Keratinocyte (primary cell): ENCODE measurements around the gene C16orf54. TPM values are rescaled to one million over a fixed set of nuclear protein-coding genes. Genes with fewer than 3 reads are reported as not detected.

ENCODE experiments used
- DNase-seq: peaks from one replicate; pipeline ENCODE4 v3.0.0-alpha.2; 2011; ENCODE audit warnings: low read depth, missing footprints, low spot score
- FAIRE-seq: peaks from 2 replicates; lab custom pipeline; 2011; peaks lifted over from hg19 to GRCh38; lab: Jason Lieb, UNC
- H2AFZ ChIP-seq: 2 replicates; pipeline ENCODE4 v1.6.0; 2012; ENCODE audit warnings: low read length, control low read depth, inconsistent platforms; ENCODE audit not compliant: control insufficient read depth
- H3K27ac ChIP-seq: 2 replicates; pipeline ENCODE4 v1.5.1; 2011; ENCODE audit warnings: low read length; ENCODE audit not compliant: control insufficient read depth, insufficient read depth
- H3K27me3 ChIP-seq: 3 replicates; pipeline ENCODE4 v1.6.0; 2011; ENCODE audit warnings: low read length; ENCODE audit not compliant: control insufficient read depth, insufficient read depth; ENCODE audit errors: extremely low read depth
- H3K36me3 ChIP-seq, 2 experiments: 2 replicates in 1 of 2; 3 replicates in 1 of 2; pipeline ENCODE4 v1.5.1; 2011; ENCODE audit warnings: low read length in 2 of 2, mild to moderate bottlenecking in 1 of 2; ENCODE audit not compliant: control insufficient read depth in 2 of 2, insufficient read depth in 2 of 2; ENCODE audit errors: extremely low read depth in 1 of 2
- H3K4me1 ChIP-seq: 3 replicates; pipeline ENCODE4 v1.5.1; 2011; ENCODE audit warnings: low read length; ENCODE audit not compliant: control insufficient read depth, insufficient read depth; ENCODE audit errors: extremely low read depth
- H3K4me2 ChIP-seq: 3 replicates; pipeline ENCODE4 v1.6.0; 2011; ENCODE audit warnings: low read depth, low read length; ENCODE audit not compliant: control insufficient read depth, insufficient read depth; ENCODE audit errors: extremely low read depth
- H3K4me3 ChIP-seq, 3 experiments: fragments of 200-600 bp in 1 of 3; sonication (generic) in 1 of 3; 2 replicates in 2 of 3; 3 replicates in 1 of 3; pipeline ENCODE4 v1.5.1; 2011 to 2016; ENCODE audit warnings: low read length in 3 of 3, mild to moderate bottlenecking in 3 of 3, control low read depth in 2 of 3, inconsistent platforms in 1 of 3, low read depth in 1 of 3, mixed read lengths in 1 of 3, mixed run types in 1 of 3, moderate library complexity in 1 of 3; ENCODE audit not compliant: control insufficient read depth in 2 of 3, insufficient read depth in 2 of 3; ENCODE audit errors: extremely low read depth in 1 of 3
- H3K79me2 ChIP-seq: 2 replicates; pipeline ENCODE4 v1.6.0; 2012; ENCODE audit warnings: low read length; ENCODE audit not compliant: control insufficient read depth, insufficient read depth
- H3K9ac ChIP-seq: 3 replicates; pipeline ENCODE4 v1.6.0; 2011; ENCODE audit warnings: low read length; ENCODE audit not compliant: control insufficient read depth, insufficient read depth; ENCODE audit errors: extremely low read depth
- H3K9me1 ChIP-seq: 3 replicates; pipeline ENCODE4 v1.6.0; 2011; ENCODE audit warnings: low read length; ENCODE audit not compliant: control insufficient read depth, insufficient read depth; ENCODE audit errors: extremely low read depth
- H3K9me3 ChIP-seq: 2 replicates; pipeline ENCODE4 v1.5.1; 2012; ENCODE audit warnings: low read depth, low read length; ENCODE audit not compliant: control insufficient read depth
- H4K20me1 ChIP-seq: 3 replicates; pipeline ENCODE4 v1.6.0; 2011; ENCODE audit warnings: low read length; ENCODE audit not compliant: control insufficient read depth, insufficient read depth; ENCODE audit errors: extremely low read depth
- CTCF ChIP-seq, 3 experiments: IDR thresholded peaks in 1 of 3; conservative IDR thresholded peaks in 1 of 3; optimal IDR thresholded peaks in 1 of 3; 2 replicates in 2 of 3; 3 replicates in 1 of 3; pipeline versions ENCODE3 to v1.5.1; 2011; ENCODE audit warnings: low read length in 3 of 3, mild to moderate bottlenecking in 3 of 3, moderate library complexity in 2 of 3, control low read depth in 1 of 3, inconsistent platforms in 1 of 3; ENCODE audit not compliant: insufficient read depth in 2 of 3; ENCODE audit errors: extremely low read depth in 1 of 3
- EZH2 ChIP-seq: IDR thresholded peaks from one replicate; pipeline ENCODE4 v1.6.1; 2012; ENCODE audit warnings: inconsistent platforms, mild to moderate bottlenecking, low read length, moderate library complexity
- dilution Hi-C: fragments of 300-500 bp; cut with MboI; formaldehyde crosslinking; loops from one replicate; pipeline ENCODE4 v1.7.0; 2020; ENCODE audit warnings: low sequenced_read_pairs; ENCODE audit not compliant: extremely low pct_ligation_motif_present
- polyA plus RNA-seq, 5 experiments: library from polyadenylated mRNA; depleted of rRNA in 3 of 5; stranded (reverse) in 3 of 5; stranded (forward) in 1 of 5; unstranded in 1 of 5; fragments of >200 nt; gene quantifications; 1 replicate in 1 of 5; 2 replicates in 3 of 5; 3 replicates in 1 of 5; pipeline versions ENCODE4 v1.2.1 to v1.2.3, GENCODE V29; 2011 to 2012; ENCODE audit warnings: missing spikeins in 2 of 5, low read depth in 1 of 5, low replicate concordance in 1 of 5

C16orf54 gene
- polyA plus RNA-seq, 1 donor (not counting 4 experiments of a cell fraction or from before 2014, with no cell fraction given), result not detected

- H4K20me1 ChIP-seq, result no peaks in the 10 kb centered on the region
- H2AFZ ChIP-seq, result no peak overlapping the region
- no peak overlapping the region for H3K4me3 ChIP-seq
- dilution Hi-C loops, result no loop called here
- H3K9me1 ChIP-seq, result no peaks in the 10 kb centered on the region
- no peaks in the 10 kb centered on the region for H3K4me1 ChIP-seq
- DNase-seq (no peak), FAIRE-seq (no peak)
- no peak overlapping the region for H3K9ac ChIP-seq
- H3K27me3 ChIP-seq, result no peaks in the 10 kb centered on the region
- no peaks in the 10 kb centered on the region for H3K79me2 ChIP-seq
- no peak overlapping the region for H3K27ac ChIP-seq
- no peaks in the 10 kb centered on the region for H3K36me3 ChIP-seq
- no peak for TF ChIP-seq CTCF (optimal IDR thresholded peaks at IDR 0.05 in 1 of 3, IDR thresholded peaks at IDR 0.05 in 1 of 3, conservative IDR thresholded peaks at IDR 0.05 in 1 of 3; ENCODE audit: extremely low read depth in 1 of 3, insufficient read depth in 2 of 3, low read length in 3 of 3)
- no peak overlapping the region for H3K4me2 ChIP-seq
- no peaks in the 10 kb centered on the region for H3K9me3 ChIP-seq
Observed at GRCh38 chr16:29767062-29767461, 21.3 kb upstream of the C16orf54 start.

- FAIRE-seq (no peak), DNase-seq (no peak)
- H4K20me1 ChIP-seq, result no peaks in the 10 kb centered on the region
- no peaks in the 10 kb centered on the region for H3K4me1 ChIP-seq
- H3K36me3 ChIP-seq, result no peaks in the 10 kb centered on the region
- dilution Hi-C loops, result no loop called here
- H3K9me3 ChIP-seq, result no peaks in the 10 kb centered on the region
- no peaks in the 10 kb centered on the region for H3K9me1 ChIP-seq
- TF ChIP-seq EZH2, result no peak
- no peak for TF ChIP-seq CTCF (optimal IDR thresholded peaks at IDR 0.05 in 1 of 3, IDR thresholded peaks at IDR 0.05 in 1 of 3, conservative IDR thresholded peaks at IDR 0.05 in 1 of 3; ENCODE audit: extremely low read depth in 1 of 3, insufficient read depth in 2 of 3, low read length in 3 of 3)
- no peak overlapping the region for H3K4me3 ChIP-seq
- no peaks in the 10 kb centered on the region for H3K27me3 ChIP-seq
- no peak overlapping the region for H3K27ac ChIP-seq
- H2AFZ ChIP-seq, result no peak overlapping the region
- no peak overlapping the region for H3K4me2 ChIP-seq
- no peaks in the 10 kb centered on the region for H3K79me2 ChIP-seq
- H3K9ac ChIP-seq, result no peak overlapping the region
Observed at GRCh38 chr16:29766571-29766970, 20.8 kb upstream of the C16orf54 start.
